ENCODE measurements around the gene LRRC57.

LRRC57 gene

DNA sequence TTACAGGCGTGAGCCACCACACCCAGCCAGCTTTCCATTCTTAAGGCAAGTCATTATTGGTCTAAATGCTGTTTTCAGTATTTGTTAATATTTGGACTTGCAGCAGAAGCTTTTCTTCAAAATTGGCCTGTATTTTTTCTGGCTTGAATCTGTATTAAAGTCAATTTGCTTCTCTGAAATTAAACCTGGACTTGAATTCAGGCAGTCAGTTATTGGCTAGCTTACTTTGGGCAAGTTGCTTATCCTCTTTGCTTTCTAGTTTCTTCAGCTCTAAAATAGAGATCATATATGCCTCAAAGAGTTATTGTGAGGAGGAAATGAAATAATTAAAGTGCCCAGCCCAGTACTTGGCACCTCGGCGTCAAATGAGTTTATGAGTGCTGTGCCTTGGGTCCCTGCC, 44.1 kb upstream of the LRRC57 start:
- Histone ChIP-seq H3K9me3 (replicated peaks in 1 of 2; ENCODE audit: control insufficient read depth in 2 of 2, insufficient read depth in 1 of 2, low read depth in 1 of 2, low read length in 2 of 2) (no peaks in the 10 kb centered on the region), H3K27ac (replicated peaks; ENCODE audit: low read length) (no peak overlapping the region), H3K23ac (ENCODE audit: low read depth, low read length, poor library complexity) (no peak overlapping the region), H3K4me1 (ENCODE audit: control insufficient read depth in 2 of 2, insufficient read depth in 1 of 2, low read depth in 1 of 2, low read length in 2 of 2) (no peaks in the 10 kb centered on the region), H3K79me1 (ENCODE audit: low read depth, low read length) (no peaks in the 10 kb centered on the region), H3K14ac (ENCODE audit: low read length) (no peak overlapping the region), H2BK15ac (ENCODE audit: low read length) (no peak overlapping the region), H4K8ac (ENCODE audit: low read depth, low read length) (no peak overlapping the region), H2AK5ac (ENCODE audit: low read depth, low read length) (no peak overlapping the region), H3K4ac (ENCODE audit: low read length) (no peak overlapping the region), H2BK12ac (ENCODE audit: low read length) (no peak overlapping the region), H3K18ac (ENCODE audit: low read length) (no peak overlapping the region), H4K91ac (ENCODE audit: low read depth, low read length, poor library complexity) (no peak overlapping the region), H2BK5ac (ENCODE audit: low read length) (no peak overlapping the region), H3K4me3 (ENCODE audit: low read length in 2 of 2) (no peak overlapping the region), H3K4me2 (ENCODE audit: insufficient read depth, low read length, poor library complexity, severe bottlenecking) (no peak overlapping the region), H2AFZ (ENCODE audit: low read length) (no peak overlapping the region), H3K9ac (ENCODE audit: low read depth, low read length, poor library complexity) (no peak overlapping the region), H2BK120ac (ENCODE audit: low read depth, low read length) (no peak overlapping the region), H3K27me3 (ENCODE audit: control insufficient read depth in 3 of 3, insufficient read depth in 3 of 3, low read depth in 1 of 3, low read length in 3 of 3) (no peaks in the 10 kb centered on the region), H3K36me3 (replicated peaks in 1 of 2; ENCODE audit: control insufficient read depth in 2 of 2, insufficient read depth in 2 of 2, low read length in 2 of 2) (peaks cover 0 to 64% of the 10 kb centered on the region in 2 donors)
- no CpG with 5 or more reads among the region's 3 CpGs for WGBS, 2 donors (ENCODE audit: extremely low coverage in 2 of 2, insufficient read length in 2 of 2, insufficient replicate concordance in 1 of 2)
- DNase-seq (ENCODE audit: low spot score), result no peak

DNA sequence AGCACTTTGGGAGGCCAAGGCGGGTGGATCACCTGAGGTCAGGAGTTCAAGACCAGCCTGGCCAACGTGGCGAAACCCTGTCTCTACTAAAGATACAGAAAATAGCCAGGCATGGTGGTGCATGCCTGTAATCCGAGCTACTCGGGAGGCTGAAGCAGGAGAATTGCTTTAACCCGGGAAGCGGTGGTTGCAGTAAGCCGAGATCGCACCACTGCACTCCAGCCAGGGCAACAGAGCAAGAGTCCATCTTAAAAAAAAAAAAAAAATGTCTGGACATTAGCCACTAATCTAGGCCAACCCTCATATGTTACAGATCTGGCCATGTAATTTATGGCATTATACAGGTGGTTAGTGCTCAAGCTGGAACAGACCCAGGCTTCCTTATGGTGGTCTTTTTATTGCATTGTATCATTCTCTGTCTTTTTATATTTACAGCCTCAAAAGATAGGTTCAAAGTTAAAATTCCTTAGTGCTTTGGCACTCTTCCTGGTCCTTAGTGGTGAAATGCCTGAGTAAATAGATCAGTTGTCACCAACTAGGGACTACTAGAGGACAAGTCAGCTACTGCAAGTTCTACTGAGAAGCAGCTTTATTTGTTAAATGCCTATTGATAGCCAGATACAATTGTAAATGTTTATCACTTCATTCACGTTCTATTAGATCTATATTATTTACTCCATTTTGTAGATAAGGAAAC, 42.8 kb upstream of the LRRC57 start:
- Histone ChIP-seq H3K9me3 (replicated peaks in 1 of 2; ENCODE audit: control insufficient read depth in 2 of 2, insufficient read depth in 1 of 2, low read depth in 1 of 2, low read length in 2 of 2) (no peaks in the 10 kb centered on the region), H3K9ac (ENCODE audit: low read depth, low read length, poor library complexity) (no peak overlapping the region), H2BK120ac (ENCODE audit: low read depth, low read length) (no peak overlapping the region), H3K79me1 (ENCODE audit: low read depth, low read length) (no peaks in the 10 kb centered on the region), H2AFZ (ENCODE audit: low read length) (no peak overlapping the region), H3K18ac (ENCODE audit: low read length) (no peak overlapping the region), H4K8ac (ENCODE audit: low read depth, low read length) (no peak overlapping the region), H3K23ac (ENCODE audit: low read depth, low read length, poor library complexity) (no peak overlapping the region), H2BK12ac (ENCODE audit: low read length) (no peak overlapping the region), H3K4me2 (ENCODE audit: insufficient read depth, low read length, poor library complexity, severe bottlenecking) (no peak overlapping the region), H3K27ac (replicated peaks; ENCODE audit: low read length) (no peak overlapping the region), H3K27me3 (ENCODE audit: control insufficient read depth in 3 of 3, insufficient read depth in 3 of 3, low read depth in 1 of 3, low read length in 3 of 3) (no peaks in the 10 kb centered on the region), H3K36me3 (replicated peaks in 1 of 2; ENCODE audit: control insufficient read depth in 2 of 2, insufficient read depth in 2 of 2, low read length in 2 of 2) (peaks cover 0 to 65% of the 10 kb centered on the region in 2 donors), H3K14ac (ENCODE audit: low read length) (no peak overlapping the region), H2BK15ac (ENCODE audit: low read length) (no peak overlapping the region), H3K4ac (ENCODE audit: low read length) (no peak overlapping the region), H4K91ac (ENCODE audit: low read depth, low read length, poor library complexity) (no peak overlapping the region), H2AK5ac (ENCODE audit: low read depth, low read length) (no peak overlapping the region), H3K4me3 (ENCODE audit: low read length in 2 of 2) (no peak overlapping the region), H3K4me1 (ENCODE audit: control insufficient read depth in 2 of 2, insufficient read depth in 1 of 2, low read depth in 1 of 2, low read length in 2 of 2) (no peaks in the 10 kb centered on the region), H2BK5ac (ENCODE audit: low read length) (no peak overlapping the region)
- no CpG with 5 or more reads among the region's 10 CpGs for WGBS, 2 donors (ENCODE audit: extremely low coverage in 2 of 2, insufficient read length in 2 of 2, insufficient replicate concordance in 1 of 2)
- DNase-seq (ENCODE audit: low spot score), result no peak

DNA sequence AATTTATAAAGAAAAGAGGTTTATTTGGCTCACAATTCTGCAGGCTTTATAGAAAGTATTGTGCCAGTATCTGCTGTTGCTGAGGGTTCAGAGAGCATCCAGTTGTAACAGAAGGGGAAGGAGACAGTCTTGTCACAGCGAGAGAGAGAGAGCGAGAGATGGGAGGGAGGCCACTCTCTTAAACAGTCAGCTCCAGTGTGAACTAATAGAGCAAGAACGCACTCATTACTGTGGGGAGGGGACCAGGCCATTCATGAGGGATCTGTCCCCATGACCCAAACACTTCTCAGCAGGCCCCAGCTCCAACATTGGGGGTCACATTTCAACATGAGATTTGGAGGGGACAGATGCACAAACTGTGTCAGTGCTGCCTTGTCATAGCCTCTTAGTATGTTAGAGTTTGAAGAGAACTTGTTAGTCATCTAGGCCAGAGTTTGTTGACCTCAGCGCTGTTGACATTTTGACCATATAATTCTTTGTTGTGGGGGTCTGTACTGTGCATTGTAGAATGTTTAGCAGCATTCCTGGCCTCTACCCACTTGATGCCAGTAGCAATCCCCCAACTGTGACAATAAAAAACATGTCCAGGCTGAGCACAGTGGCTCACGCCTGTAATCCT, 42.1 kb upstream of the LRRC57 start:
- Histone ChIP-seq H2BK15ac (ENCODE audit: low read length) (no peak overlapping the region), H3K4me2 (ENCODE audit: insufficient read depth, low read length, poor library complexity, severe bottlenecking) (no peak overlapping the region), H2AK5ac (ENCODE audit: low read depth, low read length) (no peak overlapping the region), H3K27ac (replicated peaks; ENCODE audit: low read length) (no peak overlapping the region), H3K36me3 (replicated peaks in 1 of 2; ENCODE audit: control insufficient read depth in 2 of 2, insufficient read depth in 2 of 2, low read length in 2 of 2) (peaks cover 3 to 67% of the 10 kb centered on the region in 2 donors), H3K18ac (ENCODE audit: low read length) (no peak overlapping the region), H4K8ac (ENCODE audit: low read depth, low read length) (no peak overlapping the region), H3K79me1 (ENCODE audit: low read depth, low read length) (peaks cover 4% of the 10 kb centered on the region), H3K23ac (ENCODE audit: low read depth, low read length, poor library complexity) (no peak overlapping the region), H3K9me3 (replicated peaks in 1 of 2; ENCODE audit: control insufficient read depth in 2 of 2, insufficient read depth in 1 of 2, low read depth in 1 of 2, low read length in 2 of 2) (peaks cover 0 to under 1% of the 10 kb centered on the region in 2 donors), H3K14ac (ENCODE audit: low read length) (no peak overlapping the region), H2BK5ac (ENCODE audit: low read length) (no peak overlapping the region), H3K9ac (ENCODE audit: low read depth, low read length, poor library complexity) (no peak overlapping the region), H3K27me3 (ENCODE audit: control insufficient read depth in 3 of 3, insufficient read depth in 3 of 3, low read depth in 1 of 3, low read length in 3 of 3) (no peaks in the 10 kb centered on the region), H3K4ac (ENCODE audit: low read length) (no peak overlapping the region), H4K91ac (ENCODE audit: low read depth, low read length, poor library complexity) (no peak overlapping the region), H3K4me1 (ENCODE audit: control insufficient read depth in 2 of 2, insufficient read depth in 1 of 2, low read depth in 1 of 2, low read length in 2 of 2) (no peaks in the 10 kb centered on the region), H2BK12ac (ENCODE audit: low read length) (no peak overlapping the region), H3K4me3 (ENCODE audit: low read length in 2 of 2) (no peak overlapping the region), H2AFZ (ENCODE audit: low read length) (no peak overlapping the region), H2BK120ac (ENCODE audit: low read depth, low read length) (no peak overlapping the region)
- no CpG with 5 or more reads among the region's 5 CpGs for WGBS, 2 donors (ENCODE audit: extremely low coverage in 2 of 2, insufficient read length in 2 of 2, insufficient replicate concordance in 1 of 2)
- DNase-seq (ENCODE audit: low spot score), result no peak

- Histone ChIP-seq H4K91ac (ENCODE audit: low read depth, low read length, poor library complexity) (no peak overlapping the region), H3K4me2 (ENCODE audit: insufficient read depth, low read length, poor library complexity, severe bottlenecking) (no peak overlapping the region), H2BK12ac (ENCODE audit: low read length) (no peak overlapping the region), H2AFZ (ENCODE audit: low read length) (peak overlapping the region; percentile 18), H3K79me1 (ENCODE audit: low read depth, low read length) (peaks cover 4% of the 10 kb centered on the region), H4K8ac (ENCODE audit: low read depth, low read length) (no peak overlapping the region), H3K9ac (ENCODE audit: low read depth, low read length, poor library complexity) (no peak overlapping the region), H3K4me3 (ENCODE audit: low read length in 2 of 2) (no peak overlapping the region), H3K4me1 (ENCODE audit: control insufficient read depth in 2 of 2, insufficient read depth in 1 of 2, low read depth in 1 of 2, low read length in 2 of 2) (peaks cover 12 to 33% of the 10 kb centered on the region in 2 donors), H3K23ac (ENCODE audit: low read depth, low read length, poor library complexity) (no peak overlapping the region), H2BK120ac (ENCODE audit: low read depth, low read length) (no peak overlapping the region), H3K14ac (ENCODE audit: low read length) (no peak overlapping the region), H2AK5ac (ENCODE audit: low read depth, low read length) (no peak overlapping the region), H3K27ac (replicated peaks; ENCODE audit: low read length) (no peak overlapping the region), H2BK5ac (ENCODE audit: low read length) (no peak overlapping the region), H3K36me3 (replicated peaks in 1 of 2; ENCODE audit: control insufficient read depth in 2 of 2, insufficient read depth in 2 of 2, low read length in 2 of 2) (peaks cover 3 to 37% of the 10 kb centered on the region in 2 donors), H3K18ac (ENCODE audit: low read length) (no peak overlapping the region), H3K9me3 (replicated peaks in 1 of 2; ENCODE audit: control insufficient read depth in 2 of 2, insufficient read depth in 1 of 2, low read depth in 1 of 2, low read length in 2 of 2) (peaks cover 0 to 7% of the 10 kb centered on the region in 2 donors), H2BK15ac (ENCODE audit: low read length) (no peak overlapping the region), H3K27me3 (ENCODE audit: control insufficient read depth in 3 of 3, insufficient read depth in 3 of 3, low read depth in 1 of 3, low read length in 3 of 3) (peaks cover 0 to 10% (median 0%) of the 10 kb centered on the region in 3 experiments), H3K4ac (ENCODE audit: low read length) (no peak overlapping the region)
- no CpG with 5 or more reads among the region's 4 CpGs for WGBS, 2 donors (ENCODE audit: extremely low coverage in 2 of 2, insufficient read length in 2 of 2, insufficient replicate concordance in 1 of 2)
- peak; percentile 38 for DNase-seq (ENCODE audit: low spot score)
These were observed 35.6 kb upstream of the LRRC57 start for GRCh38 chr15:42584031-42584765.

Data from neuronal stem cell (in vitro differentiated cells).